GM19395 (cell line): Measurements from ENCODE around the gene ASTN2.
A peak's percentile ranks its signal among the peaks of the same experiment; 100 is the strongest.

Source experiments
- ATAC-seq: cut with Tn5 transposase; IDR thresholded peaks from one replicate; pipeline ENCODE4 v1.9.1; 2021; ENCODE audit warnings: mild to moderate bottlenecking, moderate library complexity; ENCODE audit not compliant: unreplicated experiment

Gene ASTN2

GRCh38 chr9:116414374-116414773, 1000.5 kb downstream of the ASTN2 start:
- ATAC-seq: no peak

- ATAC-seq: no peak
These were observed 1003.4 kb downstream of the ASTN2 start for GRCh38 chr9:116411506-116411905.

GRCh38 chr9:116409638-116410037, 1005.2 kb downstream of the ASTN2 start:
- ATAC-seq: no peak

- ATAC-seq: no peak
These were observed 1005.7 kb downstream of the ASTN2 start for GRCh38 chr9:116409129-116409528.

GRCh38 chr9:116406469-116406868, 1008.4 kb downstream of the ASTN2 start:
- no peak for ATAC-seq

GRCh38 chr9:116405321-116405720, 1009.5 kb downstream of the ASTN2 start:
- no peak for ATAC-seq

- ATAC-seq: no peak
These were observed 1010.6 kb downstream of the ASTN2 start for GRCh38 chr9:116404228-116404627.

- ATAC-seq: no peak
These were observed 1011.7 kb downstream of the ASTN2 start for GRCh38 chr9:116403171-116403570.

GRCh38 chr9:116395699-116396037, 1019.2 kb downstream of the ASTN2 start:
- ATAC-seq: no peak

GRCh38 chr9:116394894-116395698, 1019.8 kb downstream of the ASTN2 start:
- ATAC-seq: no peak

- no peak for ATAC-seq
These were observed 1020.8 kb downstream of the ASTN2 start for GRCh38 chr9:116394070-116394469.

GRCh38 chr9:116393198-116393597, 1021.7 kb downstream of the ASTN2 start:
- no peak for ATAC-seq

- no peak for ATAC-seq
These were observed 1023.5 kb downstream of the ASTN2 start for GRCh38 chr9:116391306-116391900.

GRCh38 chr9:116390303-116391228, 1024.3 kb downstream of the ASTN2 start:
- peak; percentile 83 for ATAC-seq

GRCh38 chr9:116389541-116390302, 1025.1 kb downstream of the ASTN2 start:
- no peak for ATAC-seq

GRCh38 chr9:116387934-116388698, 1026.7 kb downstream of the ASTN2 start:
- peak; percentile 66 for ATAC-seq

GRCh38 chr9:116383936-116384335, 1030.9 kb downstream of the ASTN2 start:
- no peak for ATAC-seq

GRCh38 chr9:116383133-116383532, 1031.7 kb downstream of the ASTN2 start:
- no peak for ATAC-seq

GRCh38 chr9:116382053-116382452, 1032.8 kb downstream of the ASTN2 start:
- no peak for ATAC-seq

GRCh38 chr9:116381350-116381749, 1033.5 kb downstream of the ASTN2 start:
- no peak for ATAC-seq
